Measurements from ENCODE around the gene MMP14. TPM values are rescaled to one million over a fixed set of nuclear protein-coding genes. Genes with fewer than 3 reads are reported as not detected.

Gene MMP14
- total and polyA plus RNA-seq, 2 of the 13 experiments (the other 11 are each of a cell fraction or from before 2014, with no cell fraction given), result 5.2 to 9.8 TPM

GRCh38 chr14:22829661-22830442 is 6.5 kb upstream of the MMP14 start, which contains the start of gene MRPL52 (continued):
- no peak for TF ChIP-seq HMG20A (CRISPR knock-in tag; IDR thresholded peaks at IDR 0.05; ENCODE audit: borderline replicate concordance)
- TF ChIP-seq, protein P1, sequence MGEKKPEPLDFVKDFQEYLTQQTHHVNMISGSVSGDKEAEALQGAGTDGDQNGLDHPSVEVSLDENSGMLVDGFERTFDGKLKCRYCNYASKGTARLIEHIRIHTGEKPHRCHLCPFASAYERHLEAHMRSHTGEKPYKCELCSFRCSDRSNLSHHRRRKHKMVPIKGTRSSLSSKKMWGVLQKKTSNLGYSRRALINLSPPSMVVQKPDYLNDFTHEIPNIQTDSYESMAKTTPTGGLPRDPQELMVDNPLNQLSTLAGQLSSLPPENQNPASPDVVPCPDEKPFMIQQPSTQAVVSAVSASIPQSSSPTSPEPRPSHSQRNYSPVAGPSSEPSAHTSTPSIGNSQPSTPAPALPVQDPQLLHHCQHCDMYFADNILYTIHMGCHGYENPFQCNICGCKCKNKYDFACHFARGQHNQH (CRISPR knock-in tag; IDR thresholded peaks at IDR 0.05), result peak; percentile 80; the same call in 1 of the 2 replicates
- TF ChIP-seq ZFP1 (CRISPR knock-in tag; IDR thresholded peaks at IDR 0.05), result peak; percentile 60; the same call in 1 of the 2 replicates
- TF ChIP-seq ZIK1 (CRISPR knock-in tag; IDR thresholded peaks at IDR 0.05; ENCODE audit: borderline replicate concordance, low read depth), result 0 out of 2 replicates have a peak, but pooled peaks have one; percentile 70
- TF ChIP-seq SRSF4 (IDR thresholded peaks at IDR 0.05; ENCODE audit: low read depth, low read length, poor library complexity, severe bottlenecking), result no peak
- peak; percentile 89; the same call in 1 of the 2 replicates for TF ChIP-seq ZNF383 (CRISPR knock-in tag; IDR thresholded peaks at IDR 0.05; ENCODE audit: borderline replicate concordance)
- TF ChIP-seq ZNF607 (CRISPR knock-in tag; IDR thresholded peaks at IDR 0.05; ENCODE audit: borderline replicate concordance), result peak; percentile 80; the same call in 1 of the 2 replicates
- TF ChIP-seq GTF2F1 (IDR thresholded peaks at IDR 0.05; ENCODE audit: low read length), result no peak
- TF ChIP-seq TFE3 (CRISPR knock-in tag; IDR thresholded peaks at IDR 0.05), result peak; percentile 82; the same call in 1 of the 2 replicates
- peak; percentile 76; the same call in 1 of the 2 replicates for TF ChIP-seq NR2C2 (CRISPR knock-in tag; IDR thresholded peaks at IDR 0.05; ENCODE audit: borderline replicate concordance)
- peak; percentile 73 for TF ChIP-seq CBX5 (CRISPR knock-in tag; IDR thresholded peaks at IDR 0.05; ENCODE audit: borderline replicate concordance)
- TF ChIP-seq, protein P2, sequence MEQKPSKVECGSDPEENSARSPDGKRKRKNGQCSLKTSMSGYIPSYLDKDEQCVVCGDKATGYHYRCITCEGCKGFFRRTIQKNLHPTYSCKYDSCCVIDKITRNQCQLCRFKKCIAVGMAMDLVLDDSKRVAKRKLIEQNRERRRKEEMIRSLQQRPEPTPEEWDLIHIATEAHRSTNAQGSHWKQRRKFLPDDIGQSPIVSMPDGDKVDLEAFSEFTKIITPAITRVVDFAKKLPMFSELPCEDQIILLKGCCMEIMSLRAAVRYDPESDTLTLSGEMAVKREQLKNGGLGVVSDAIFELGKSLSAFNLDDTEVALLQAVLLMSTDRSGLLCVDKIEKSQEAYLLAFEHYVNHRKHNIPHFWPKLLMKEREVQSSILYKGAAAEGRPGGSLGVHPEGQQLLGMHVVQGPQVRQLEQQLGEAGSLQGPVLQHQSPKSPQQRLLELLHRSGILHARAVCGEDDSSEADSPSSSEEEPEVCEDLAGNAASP (CRISPR knock-in tag; IDR thresholded peaks at IDR 0.05; ENCODE audit: borderline replicate concordance), result no peak; the same call in none of the 2 replicates
- TF ChIP-seq CHD4 (IDR thresholded peaks at IDR 0.05; ENCODE audit: borderline replicate concordance, low read length), result no peak
- TF ChIP-seq EZH2 (conservative IDR thresholded peaks at IDR 0.05; ENCODE audit: low read depth, low read length), result peak; percentile 54; the same call in 1 of the 2 replicates
- TF ChIP-seq MXI1 (IDR thresholded peaks at IDR 0.05; ENCODE audit: borderline replicate concordance, low read depth, low read length), result peak; percentile 89; the same call in 2 of the 3 replicates
- TF ChIP-seq, protein P3, sequence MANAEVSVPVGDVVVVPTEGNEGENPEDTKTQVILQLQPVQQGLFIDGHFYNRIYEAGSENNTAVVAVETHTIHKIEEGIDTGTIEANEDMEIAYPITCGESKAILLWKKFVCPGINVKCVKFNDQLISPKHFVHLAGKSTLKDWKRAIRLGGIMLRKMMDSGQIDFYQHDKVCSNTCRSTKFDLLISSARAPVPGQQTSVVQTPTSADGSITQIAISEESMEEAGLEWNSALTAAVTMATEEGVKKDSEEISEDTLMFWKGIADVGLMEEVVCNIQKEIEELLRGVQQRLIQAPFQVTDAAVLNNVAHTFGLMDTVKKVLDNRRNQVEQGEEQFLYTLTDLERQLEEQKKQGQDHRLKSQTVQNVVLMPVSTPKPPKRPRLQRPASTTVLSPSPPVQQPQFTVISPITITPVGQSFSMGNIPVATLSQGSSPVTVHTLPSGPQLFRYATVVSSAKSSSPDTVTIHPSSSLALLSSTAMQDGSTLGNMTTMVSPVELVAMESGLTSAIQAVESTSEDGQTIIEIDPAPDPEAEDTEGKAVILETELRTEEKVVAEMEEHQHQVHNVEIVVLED (CRISPR knock-in tag; IDR thresholded peaks at IDR 0.05; ENCODE audit: borderline replicate concordance), result peak; percentile 93
- peak; percentile 66; the same call in 1 of the 2 replicates for TF ChIP-seq ZNF160 (CRISPR knock-in tag; IDR thresholded peaks at IDR 0.05)
- TF ChIP-seq HIVEP1 (CRISPR knock-in tag; IDR thresholded peaks at IDR 0.05), result peak; percentile 71
- peak; percentile 76 for TF ChIP-seq ZEB1 (IDR thresholded peaks at IDR 0.05; ENCODE audit: insufficient replicate concordance, low read depth)
- no peak for TF ChIP-seq TRIM24 (CRISPR knock-in tag; IDR thresholded peaks at IDR 0.05)
- TF ChIP-seq FOXP1 (IDR thresholded peaks at IDR 0.05), result no peak
- TF ChIP-seq FOXP1 (CRISPR knock-in tag; IDR thresholded peaks at IDR 0.05), result no peak
- TF ChIP-seq PAF1 (CRISPR knock-in tag; IDR thresholded peaks at IDR 0.05), result no peak
- peak; percentile 88 for TF ChIP-seq RNF2 (conservative IDR thresholded peaks at IDR 0.05; ENCODE audit: low read depth)
- TF ChIP-seq JARID2 (CRISPR knock-in tag; IDR thresholded peaks at IDR 0.05; ENCODE audit: insufficient replicate concordance), result no peak
